NCI-H510A (cell line): Measurements from ENCODE around the gene SF3A2.

Experiments used
- DNase-seq: peaks from one replicate; lab custom pipeline; 2025; lab: John Stamatoyannopoulos, UW

SF3A2 gene

GRCh38 chr19:2226840-2227360 lies 9.7 kb upstream of the SF3A2 start:
- no peak for DNase-seq

GRCh38 chr19:2227415-2228156 lies 9.0 kb upstream of the SF3A2 start:
- DNase-seq: no peak

- no peak for DNase-seq
Measured at GRCh38 chr19:2228157-2229030, 8.2 kb upstream of the SF3A2 start.

GRCh38 chr19:2229103-2230032 lies 7.3 kb upstream of the SF3A2 start:
- DNase-seq: no peak

GRCh38 chr19:2230033-2230531 lies 6.5 kb upstream of the SF3A2 start:
- no peak for DNase-seq

GRCh38 chr19:2230807-2231533 lies 5.7 kb upstream of the SF3A2 start:
- DNase-seq: no peak

GRCh38 chr19:2231621-2232221 lies 4.9 kb upstream of the SF3A2 start:
- DNase-seq: no peak

GRCh38 chr19:2232286-2233151 lies 4.1 kb upstream of the SF3A2 start:
- DNase-seq: no peak

- no peak for DNase-seq
Measured at GRCh38 chr19:2233601-2234280, 2.9 kb upstream of the SF3A2 start.

GRCh38 chr19:2234996-2235380 lies 1.6 kb upstream of the SF3A2 start:
- no peak for DNase-seq

- DNase-seq: no peak
Measured at GRCh38 chr19:2235381-2236063, 1.1 kb upstream of the SF3A2 start.

- DNase-seq: no peak
Measured at GRCh38 chr19:2236064-2236313, 635 bp upstream of the SF3A2 start.

GRCh38 chr19:2237051-2237868 lies 636 bp downstream of the SF3A2 start:
- DNase-seq: no peak

- no peak for DNase-seq
Measured at GRCh38 chr19:2237869-2238153, 1.2 kb downstream of the SF3A2 start.

- DNase-seq: no peak
Measured at GRCh38 chr19:2239173-2239572, 2.5 kb downstream of the SF3A2 start.

GRCh38 chr19:2239771-2240770 lies 3.4 kb downstream of the SF3A2 start:
- no peak for DNase-seq
